Cerebellar cortex (tissue), 1 donor: ENCODE results near the gene KMT2B.
A peak's percentile ranks its signal among the peaks of the same experiment; 100 is the strongest.
"Not testable (repeated sequence)": the region's sequence is repeated elsewhere in the genome, so short reads cannot be mapped to it uniquely, and the experiment has no call there.

Source experiments
- DNase-seq: peaks from one replicate; pipeline ENCODE4 v3.0.0-alpha.2; 2015; ENCODE audit warnings: low spot score

Gene KMT2B

DNA sequence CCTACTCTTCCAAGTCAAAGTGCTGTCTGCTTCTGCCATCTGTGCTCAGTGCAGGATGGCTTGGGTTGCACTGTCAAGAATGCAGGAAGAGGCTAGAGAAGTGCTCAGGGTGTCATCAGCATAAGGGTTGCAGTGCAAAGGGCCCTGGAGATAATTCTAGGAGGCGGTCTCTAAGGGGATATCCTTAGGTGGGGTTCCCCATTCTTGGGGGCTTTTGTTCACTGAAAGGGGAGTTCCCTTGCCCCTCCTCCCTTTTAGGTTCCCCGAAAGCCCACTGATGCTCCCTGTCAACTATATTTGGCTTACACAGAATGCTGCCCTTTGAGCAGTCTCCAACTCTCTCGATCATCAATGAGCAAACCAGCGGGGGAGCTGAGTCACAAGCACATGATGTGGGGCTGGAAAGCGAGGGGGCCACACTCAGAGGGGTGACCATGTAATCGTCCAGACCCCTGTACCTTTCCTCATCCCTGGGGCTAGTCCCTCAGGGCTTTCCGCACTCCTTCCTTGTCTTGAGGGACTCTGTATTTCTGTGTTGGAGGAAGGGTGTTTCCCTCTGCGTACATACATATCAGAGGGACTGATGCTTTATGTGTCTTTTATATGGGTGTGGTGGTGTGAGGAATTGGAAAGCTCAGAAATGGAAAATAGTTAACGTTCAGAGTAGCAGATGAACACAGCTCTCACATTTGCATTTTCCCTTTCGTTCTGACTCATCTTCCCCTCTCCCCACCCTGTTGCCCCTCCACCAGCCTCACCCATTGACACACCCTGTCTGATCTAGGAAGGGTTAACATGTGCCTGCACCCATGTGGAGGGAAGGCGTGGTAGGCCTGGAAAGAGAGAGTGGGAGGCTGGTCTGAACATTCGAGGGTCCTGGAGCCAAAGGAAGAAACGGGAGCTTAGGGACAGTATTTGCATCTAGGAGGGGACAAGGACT is 6.7 kb upstream of the KMT2B start:
- no peak for DNase-seq

DNA sequence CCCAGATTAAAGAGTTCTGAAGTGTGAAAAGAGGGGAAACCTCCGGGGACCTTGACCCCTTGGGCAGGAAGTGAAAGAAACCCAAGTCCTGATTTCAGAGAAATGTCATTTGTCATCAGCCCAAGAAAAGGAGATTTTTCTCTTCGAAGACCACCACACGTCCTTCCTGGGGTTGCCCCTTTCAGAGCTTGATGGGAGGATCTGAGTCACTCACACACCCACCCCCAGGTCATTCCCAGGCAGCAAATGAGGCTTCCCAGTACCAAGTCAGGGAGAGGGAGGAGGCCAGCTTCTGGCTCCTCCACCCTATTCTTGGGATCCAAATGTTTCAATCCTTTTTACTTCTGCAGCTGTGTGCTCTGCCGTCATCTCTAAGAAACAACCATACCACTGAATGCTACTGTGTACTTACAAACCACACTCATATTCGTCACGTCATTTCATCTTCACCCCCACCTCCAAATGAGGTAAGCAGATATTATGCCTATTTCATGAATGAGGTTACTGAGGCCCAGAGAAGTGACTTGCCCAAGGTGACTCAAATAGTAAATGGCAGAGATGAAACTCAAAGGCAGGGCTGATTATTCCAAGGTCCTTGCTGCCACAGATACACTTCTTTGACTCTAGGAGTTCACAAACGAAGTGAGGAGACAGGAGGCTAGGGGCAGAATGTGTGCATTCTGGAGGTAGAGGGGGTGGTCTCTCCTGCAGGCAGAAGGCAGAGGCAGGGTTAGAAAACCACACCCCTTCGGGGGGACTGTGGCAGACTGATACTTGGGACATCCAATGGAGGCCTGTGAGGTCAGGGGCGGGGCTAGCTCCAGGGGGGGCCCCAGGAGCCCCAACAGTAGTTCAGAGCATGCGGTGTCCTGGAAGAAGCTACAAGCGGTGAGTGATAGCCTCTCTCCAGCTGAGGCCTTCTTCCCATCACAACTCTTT is 5.0 kb upstream of the KMT2B start:
- no peak for DNase-seq

DNA sequence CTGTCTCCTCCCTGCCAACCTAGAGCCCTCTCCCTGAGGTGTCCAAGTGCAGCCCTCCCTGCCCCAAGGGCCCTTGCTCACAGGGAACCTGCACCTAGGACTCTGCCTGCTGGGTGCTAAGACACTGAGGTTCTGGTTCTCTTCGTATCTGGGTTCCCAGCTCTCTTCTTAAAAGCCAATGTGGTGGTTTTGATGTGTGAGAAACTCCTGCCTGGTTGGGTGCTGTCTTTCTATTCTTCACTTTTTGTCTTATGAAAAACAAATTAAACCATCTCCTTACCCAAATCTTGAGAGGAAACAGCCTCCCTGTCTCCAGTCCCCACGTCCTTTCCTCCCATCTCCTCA is 4.3 kb upstream of the KMT2B start:
- DNase-seq, result no peak

DNA sequence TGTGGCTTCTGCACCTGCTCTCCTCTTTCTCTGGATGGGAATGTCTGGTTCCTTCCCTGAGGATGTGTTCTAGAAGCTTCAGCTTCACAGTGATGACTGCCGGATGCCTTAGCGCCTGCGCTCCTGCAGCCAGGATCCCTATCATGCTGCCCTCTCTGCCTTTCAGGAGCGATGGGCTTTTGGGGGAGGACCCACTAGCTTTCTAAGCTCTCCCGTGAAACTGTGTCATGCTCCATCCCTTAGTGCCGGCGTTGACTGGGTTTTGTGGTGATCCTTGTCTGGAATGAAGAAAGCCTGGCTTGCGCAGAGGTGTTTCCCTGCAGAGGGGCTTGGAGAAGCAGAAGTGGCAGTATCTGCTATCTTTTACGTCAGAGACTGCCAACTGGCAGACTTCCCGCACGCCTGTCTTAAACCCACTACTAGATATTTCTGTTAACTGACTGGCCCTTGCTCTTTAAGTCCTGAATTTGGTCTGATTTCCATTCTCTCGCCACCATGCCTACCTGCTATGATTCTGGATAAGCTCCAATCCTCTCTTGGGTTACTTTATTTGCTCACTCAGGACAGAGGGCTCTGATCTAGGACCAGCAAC is 3.8 kb upstream of the KMT2B start:
- DNase-seq, result peak; percentile 32

DNA sequence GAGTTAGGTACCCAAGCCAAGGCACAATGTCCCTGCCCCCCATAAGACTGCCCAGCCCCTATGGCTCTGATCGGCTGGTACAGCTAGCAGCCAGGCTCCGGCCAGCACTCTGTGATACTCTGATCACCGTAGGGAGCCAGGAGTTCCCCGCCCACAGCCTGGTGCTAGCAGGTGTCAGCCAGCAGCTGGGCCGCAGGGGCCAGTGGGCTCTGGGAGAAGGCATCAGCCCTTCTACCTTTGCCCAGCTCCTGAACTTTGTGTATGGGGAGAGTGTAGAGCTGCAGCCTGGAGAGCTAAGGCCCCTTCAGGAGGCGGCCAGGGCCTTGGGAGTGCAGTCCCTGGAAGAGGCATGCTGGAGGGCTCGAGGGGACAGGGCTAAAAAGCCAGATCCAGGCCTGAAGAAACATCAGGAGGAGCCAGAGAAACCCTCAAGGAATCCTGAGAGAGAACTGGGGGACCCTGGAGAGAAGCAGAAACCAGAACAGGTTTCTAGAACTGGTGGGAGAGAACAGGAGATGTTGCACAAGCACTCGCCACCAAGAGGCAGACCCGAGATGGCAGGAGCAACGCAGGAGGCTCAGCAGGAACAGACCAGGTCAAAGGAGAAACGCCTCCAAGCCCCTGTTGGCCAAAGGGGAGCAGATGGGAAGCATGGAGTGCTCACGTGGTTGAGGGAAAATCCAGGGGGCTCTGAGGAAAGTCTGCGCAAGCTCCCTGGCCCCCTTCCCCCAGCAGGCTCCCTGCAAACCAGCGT is 3.0 kb upstream of the KMT2B start:
- DNase-seq, result peak; percentile 35

DNA sequence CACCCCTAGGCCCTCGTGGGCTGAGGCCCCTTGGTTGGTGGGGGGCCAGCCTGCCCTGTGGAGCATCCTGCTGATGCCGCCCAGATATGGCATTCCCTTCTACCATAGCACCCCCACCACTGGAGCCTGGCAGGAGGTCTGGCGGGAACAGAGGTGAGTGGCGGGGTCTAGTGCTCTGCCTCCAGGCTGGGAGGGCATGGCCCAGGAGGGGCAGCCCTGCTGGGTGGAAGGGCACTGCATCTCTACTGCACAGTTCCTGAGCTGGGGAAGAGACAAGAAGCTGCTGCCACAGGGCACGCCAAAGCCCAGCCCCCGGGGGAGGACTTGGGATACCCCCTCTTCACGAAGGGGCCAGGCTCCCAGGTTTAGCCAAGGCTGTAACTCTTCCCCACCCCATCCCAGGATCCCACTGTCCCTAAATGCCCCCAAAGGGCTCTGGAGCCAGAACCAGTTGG is 2.4 kb upstream of the KMT2B start:
- DNase-seq, result no peak

DNA sequence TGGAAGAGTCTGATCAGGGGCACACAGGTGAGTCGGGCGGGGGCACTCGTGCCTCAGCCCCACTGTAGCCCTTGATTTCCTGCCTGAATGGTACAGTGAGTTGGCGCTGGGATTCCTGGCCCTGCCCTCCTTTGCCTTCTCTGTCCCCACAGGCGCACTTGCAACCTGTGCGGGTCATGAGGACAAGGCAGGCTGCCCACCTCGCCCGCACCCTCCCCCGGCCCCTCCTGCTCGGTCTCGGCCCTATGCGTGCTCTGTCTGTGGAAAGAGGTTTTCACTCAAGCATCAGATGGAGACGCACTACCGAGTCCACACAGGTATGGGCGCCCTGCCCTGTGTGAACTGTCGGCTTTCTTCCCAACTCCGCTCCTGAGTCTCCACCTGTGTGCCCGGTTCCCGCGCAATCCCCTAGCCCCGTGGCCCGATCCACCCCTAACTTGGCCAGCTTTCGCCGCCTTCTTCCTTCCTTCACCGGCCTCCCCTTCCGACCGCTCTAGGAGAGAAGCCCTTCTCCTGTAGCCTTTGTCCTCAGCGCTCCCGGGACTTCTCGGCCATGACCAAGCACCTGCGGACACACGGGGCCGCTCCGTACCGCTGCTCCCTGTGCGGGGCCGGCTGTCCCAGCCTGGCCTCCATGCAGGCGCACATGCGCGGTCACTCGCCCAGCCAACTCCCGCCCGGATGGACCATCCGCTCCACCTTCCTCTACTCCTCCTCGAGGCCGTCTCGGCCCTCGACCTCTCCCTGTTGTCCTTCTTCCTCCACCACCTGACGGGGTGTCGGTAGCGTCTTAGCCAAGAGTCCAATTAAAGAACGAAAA is 1.6 kb upstream of the KMT2B start:
- peak; percentile 59 for DNase-seq

DNA sequence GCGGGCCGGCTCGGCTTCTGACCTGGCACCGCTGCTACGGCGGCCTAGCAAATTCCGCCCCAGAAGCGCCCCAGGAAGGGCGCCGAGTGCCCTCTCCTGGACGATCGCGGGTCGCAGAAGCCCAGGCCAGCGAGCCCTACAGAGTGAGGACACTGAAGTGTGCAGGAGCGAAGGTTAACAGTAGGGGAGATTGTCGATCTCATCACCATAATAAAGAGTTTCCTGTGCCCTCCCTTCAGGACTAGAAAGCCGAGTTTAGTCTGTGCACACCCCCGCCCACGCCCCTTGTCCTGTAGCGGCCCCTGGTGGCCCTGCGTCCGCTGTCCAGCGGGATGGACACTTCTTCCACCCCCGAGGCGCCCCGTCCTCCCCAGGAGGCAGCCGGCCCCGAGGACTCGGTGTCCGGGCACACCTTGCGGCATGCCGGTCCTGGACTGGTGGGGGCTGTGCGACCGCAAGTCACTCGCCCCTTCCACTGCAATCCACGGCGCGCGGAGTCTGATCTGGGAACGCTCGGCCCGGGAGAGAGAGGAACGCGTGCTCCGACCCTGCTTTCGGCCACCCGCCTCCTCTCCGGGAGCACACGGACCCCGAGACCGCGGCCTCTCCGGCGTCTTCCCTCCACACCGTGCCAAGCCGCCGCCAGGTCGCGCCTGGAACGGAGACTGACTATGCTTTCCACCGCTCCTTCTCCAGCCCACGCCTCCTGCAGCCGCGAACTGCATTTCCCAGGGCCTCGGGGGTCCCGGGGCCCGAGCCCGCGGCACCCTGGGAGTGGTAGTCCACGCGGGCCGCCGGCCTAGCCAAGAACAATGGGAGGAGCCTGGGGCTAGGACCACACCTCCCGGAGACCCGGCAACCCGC is 770 bp upstream of the KMT2B start:
- DNase-seq, result peak; percentile 96

DNA sequence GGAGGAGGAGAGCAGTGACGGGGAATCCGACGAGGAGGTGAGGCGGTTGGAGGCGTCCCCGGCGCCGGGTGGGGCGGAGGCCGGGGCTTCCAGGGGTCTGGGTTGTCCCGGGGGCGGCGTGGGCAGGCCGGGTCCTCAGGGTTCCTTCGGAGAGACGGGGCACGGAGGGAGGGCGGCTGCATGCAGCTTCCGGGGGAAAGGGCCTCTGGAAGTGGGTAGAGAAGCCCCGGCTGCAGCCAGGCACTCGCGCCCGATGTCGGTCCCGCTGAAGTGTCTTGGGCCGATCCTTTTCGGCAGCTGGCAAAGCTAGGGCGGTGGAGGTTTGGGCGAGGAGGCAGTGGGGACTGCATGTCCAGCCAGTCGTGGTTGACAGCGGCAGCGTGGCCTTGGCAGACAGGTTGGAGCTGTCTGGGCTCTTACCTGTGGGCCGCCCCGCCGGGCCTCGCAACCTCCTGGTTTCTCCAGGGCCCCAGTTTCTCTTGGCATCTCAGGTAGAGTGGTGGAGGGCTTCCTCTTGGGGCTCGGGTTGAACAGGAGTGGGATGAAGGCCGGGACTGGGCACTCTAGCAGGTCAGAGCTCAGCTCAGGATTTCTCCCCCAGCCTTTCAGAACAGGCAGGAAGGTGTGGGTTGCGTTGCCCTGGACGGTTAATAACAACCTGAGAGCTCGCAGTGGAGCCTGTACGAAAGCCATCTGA is 690 bp downstream of the KMT2B start:
- no peak for DNase-seq

DNA sequence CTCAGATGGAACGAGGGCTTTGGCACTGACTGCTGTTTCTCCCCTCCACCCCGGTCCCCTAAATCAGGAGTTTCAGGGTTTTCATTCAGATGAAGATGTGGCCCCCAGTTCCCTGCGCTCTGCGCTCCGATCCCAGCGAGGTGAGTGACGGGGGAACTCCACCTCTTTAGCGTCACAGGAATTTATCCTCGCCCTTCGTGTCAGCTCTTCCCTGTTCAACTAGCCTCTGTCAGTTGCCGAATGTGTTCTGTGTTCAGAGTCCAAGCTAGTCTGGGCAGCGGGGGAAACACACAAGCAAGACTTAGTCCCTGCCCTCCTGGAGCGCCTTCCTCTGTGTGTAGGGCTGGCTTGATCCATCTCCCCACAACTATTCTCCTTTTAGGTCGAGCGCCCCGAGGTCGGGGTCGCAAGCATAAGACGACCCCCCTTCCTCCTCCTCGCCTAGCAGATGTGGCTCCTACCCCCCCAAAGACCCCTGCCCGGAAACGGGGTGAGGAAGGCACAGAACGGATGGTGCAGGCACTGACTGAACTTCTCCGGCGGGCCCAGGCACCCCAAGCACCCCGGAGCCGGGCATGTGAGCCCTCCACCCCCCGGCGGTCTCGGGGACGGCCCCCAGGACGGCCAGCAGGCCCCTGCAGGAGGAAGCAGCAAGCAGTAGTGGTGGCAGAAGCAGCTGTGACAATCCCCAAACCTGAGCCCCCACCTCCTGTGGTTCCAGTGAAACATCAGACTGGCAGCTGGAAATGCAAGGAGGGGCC is 1.8 kb downstream of the KMT2B start:
- no peak for DNase-seq

DNA sequence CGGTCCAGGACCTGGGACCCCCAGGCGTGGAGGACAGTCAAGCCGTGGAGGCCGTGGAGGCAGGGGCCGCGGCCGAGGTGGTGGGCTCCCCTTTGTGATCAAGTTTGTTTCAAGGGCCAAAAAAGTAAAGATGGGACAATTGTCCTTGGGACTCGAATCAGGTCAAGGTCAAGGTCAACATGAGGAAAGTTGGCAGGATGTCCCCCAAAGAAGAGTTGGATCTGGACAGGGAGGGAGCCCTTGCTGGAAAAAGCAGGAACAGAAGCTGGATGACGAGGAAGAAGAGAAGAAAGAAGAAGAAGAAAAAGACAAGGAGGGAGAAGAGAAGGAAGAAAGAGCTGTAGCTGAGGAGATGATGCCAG is 2.3 kb downstream of the KMT2B start:
- no peak for DNase-seq

DNA sequence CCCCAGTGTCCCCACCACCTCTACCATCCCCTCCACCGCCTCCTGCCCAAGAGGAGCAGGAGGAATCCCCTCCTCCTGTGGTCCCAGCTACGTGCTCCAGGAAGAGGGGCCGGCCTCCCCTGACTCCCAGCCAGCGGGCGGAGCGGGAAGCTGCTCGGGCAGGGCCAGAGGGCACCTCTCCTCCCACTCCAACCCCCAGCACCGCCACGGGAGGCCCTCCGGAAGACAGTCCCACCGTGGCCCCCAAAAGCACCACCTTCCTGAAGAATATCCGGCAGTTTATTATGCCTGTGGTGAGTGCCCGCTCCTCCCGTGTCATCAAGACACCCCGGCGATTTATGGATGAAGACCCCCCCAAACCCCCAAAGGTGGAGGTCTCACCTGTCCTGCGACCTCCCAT is 2.8 kb downstream of the KMT2B start:
- DNase-seq, result no peak

DNA sequence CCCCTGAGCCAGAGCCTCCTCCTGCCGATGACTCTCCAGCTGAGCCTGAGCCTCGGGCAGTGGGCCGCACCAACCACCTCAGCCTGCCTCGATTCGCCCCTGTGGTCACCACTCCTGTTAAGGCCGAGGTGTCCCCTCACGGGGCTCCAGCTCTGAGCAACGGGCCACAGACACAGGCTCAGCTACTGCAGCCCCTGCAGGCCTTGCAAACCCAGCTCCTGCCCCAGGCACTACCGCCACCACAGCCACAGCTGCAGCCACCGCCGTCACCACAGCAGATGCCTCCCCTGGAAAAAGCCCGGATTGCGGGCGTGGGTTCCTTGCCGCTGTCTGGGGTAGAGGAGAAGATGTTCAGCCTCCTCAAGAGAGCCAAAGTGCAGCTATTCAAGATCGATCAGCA is 3.6 kb downstream of the KMT2B start:
- DNase-seq, result no peak

DNA sequence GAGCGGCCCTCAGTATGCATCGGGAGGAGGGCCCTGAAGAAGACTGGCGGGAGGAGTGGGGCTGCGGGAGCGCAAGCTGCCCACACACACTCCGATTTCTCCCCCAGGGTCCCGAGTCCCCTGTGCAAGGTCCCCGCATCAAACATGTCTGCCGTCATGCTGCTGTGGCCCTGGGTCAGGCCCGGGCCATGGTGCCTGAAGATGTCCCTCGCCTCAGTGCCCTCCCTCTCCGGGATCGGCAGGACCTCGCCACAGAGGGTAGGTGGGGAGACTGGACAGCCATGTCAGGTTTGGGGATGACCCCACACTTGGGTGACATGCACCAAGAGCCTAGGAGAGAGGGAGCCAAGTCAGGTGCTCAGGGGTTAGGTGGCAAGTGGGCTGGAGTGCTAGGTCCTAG is 4.7 kb downstream of the KMT2B start:
- DNase-seq, result no peak

DNA sequence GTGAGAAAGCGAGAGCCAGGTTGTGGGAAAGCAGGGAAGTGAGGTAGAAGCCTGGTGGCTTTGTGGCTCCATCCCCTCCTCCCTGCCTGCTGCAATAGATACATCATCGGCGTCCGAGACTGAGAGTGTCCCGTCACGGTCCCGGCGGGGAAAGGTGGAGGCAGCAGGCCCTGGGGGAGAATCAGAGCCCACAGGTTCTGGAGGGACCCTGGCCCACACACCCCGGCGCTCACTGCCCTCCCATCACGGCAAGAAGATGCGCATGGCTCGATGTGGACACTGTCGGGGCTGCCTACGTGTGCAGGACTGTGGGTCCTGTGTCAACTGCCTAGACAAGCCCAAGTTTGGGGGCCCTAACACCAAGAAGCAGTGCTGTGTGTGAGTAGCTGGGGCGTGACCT is 5.1 kb downstream of the KMT2B start:
- DNase-seq, result no peak

DNA sequence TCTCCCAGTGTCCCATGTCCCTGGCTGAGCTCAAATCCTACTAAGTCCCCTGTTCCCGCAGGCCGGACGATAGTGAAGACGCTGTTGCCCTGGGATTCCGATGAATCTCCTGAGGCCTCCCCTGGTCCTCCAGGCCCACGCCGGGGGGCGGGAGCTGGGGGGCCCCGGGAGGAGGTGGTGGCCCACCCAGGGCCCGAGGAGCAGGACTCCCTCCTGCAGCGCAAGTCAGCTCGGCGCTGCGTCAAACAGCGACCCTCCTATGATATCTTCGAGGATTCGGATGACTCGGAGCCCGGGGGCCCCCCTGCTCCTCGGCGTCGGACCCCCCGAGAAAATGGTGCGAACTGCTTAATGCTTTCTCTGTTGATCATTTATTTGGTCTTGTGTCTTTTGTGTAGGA is 5.9 kb downstream of the KMT2B start:
- DNase-seq, result no peak

DNA sequence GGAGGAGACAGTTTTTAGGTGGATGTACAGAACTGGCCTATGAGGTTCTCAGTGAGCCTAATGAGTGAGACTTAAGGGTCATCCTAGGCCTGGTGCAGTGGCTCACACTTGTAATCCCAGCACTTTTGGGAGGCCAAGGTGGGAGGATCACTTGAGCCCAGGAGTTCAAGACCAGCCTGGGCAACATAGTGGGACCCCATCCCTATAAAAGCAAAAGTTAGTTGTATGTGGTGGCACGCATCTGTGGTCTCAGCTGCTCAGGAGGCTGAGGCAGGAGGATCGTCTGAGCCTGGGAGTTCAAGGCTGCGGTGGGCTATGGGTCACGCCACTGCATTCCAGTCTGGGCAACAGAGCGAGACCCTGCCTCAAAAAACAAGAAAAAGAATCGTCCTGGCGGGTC is 6.3 kb downstream of the KMT2B start:
- not testable (repeated sequence) for DNase-seq

DNA sequence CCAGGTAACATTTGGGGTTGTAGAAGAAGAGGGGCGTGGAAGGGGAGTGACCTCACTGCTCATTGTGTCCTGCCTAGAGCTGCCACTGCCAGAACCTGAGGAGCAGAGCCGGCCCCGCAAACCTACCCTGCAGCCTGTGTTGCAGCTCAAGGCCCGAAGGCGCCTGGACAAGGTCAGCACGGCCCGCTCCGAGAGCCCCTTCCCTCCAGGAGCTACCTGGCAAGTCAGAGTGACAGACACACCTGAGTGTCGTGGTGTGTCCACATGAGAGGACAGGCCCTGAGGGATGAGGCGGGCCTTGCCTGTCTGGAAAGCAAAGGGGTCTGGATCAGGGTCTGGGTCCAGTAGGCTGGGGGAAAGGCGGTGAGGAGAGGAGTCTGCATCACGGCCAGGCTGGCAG is 6.8 kb downstream of the KMT2B start:
- no peak for DNase-seq
